Liver (tissue), 9 donors: ENCODE results near the gene GLRX5. TPM values are rescaled to one million over a fixed set of nuclear protein-coding genes. Genes with fewer than 3 reads are reported as not detected.
A peak's percentile ranks its signal among the peaks of the same experiment; 100 is the strongest.

Experiments
- DNase-seq: peaks from one replicate; pipeline ENCODE4 v3.0.0-alpha.2; 2017; ENCODE audit warnings: low spot score
- H3K27ac ChIP-seq, 2 donors: one replicate each; pipeline ENCODE4 v1.7.0; 2013; ENCODE audit warnings: inconsistent platforms in 2 of 2, low read length in 2 of 2, control low read depth in 1 of 2, low read depth in 1 of 2, mild to moderate bottlenecking in 1 of 2
- H3K27me3 ChIP-seq, 4 donors: one replicate each; pipeline versions ENCODE4 v1.6.1 to v1.7.0; 2013; ENCODE audit warnings: low read length in 3 of 4, inconsistent platforms in 1 of 4, mild to moderate bottlenecking in 1 of 4, moderate library complexity in 1 of 4; ENCODE audit not compliant: control insufficient read depth in 4 of 4, insufficient read depth in 4 of 4
- H3K36me3 ChIP-seq, 4 donors: one replicate each; pipeline versions ENCODE4 v1.6.1 to v1.7.0; 2013; ENCODE audit warnings: low read length in 3 of 4, mild to moderate bottlenecking in 3 of 4, low read depth in 1 of 4, moderate library complexity in 1 of 4; ENCODE audit not compliant: control insufficient read depth in 4 of 4, insufficient read depth in 3 of 4
- H3K4me1 ChIP-seq, 4 donors: one replicate each; pipeline versions ENCODE4 v1.6.1 to v1.7.0; 2013; ENCODE audit warnings: low read length in 3 of 4, mild to moderate bottlenecking in 3 of 4, moderate library complexity in 1 of 4; ENCODE audit not compliant: control insufficient read depth in 4 of 4, insufficient read depth in 4 of 4
- H3K4me3 ChIP-seq, 3 donors: one replicate each; pipeline versions ENCODE4 v1.6.1 to v1.7.0; 2013; ENCODE audit warnings: low read length in 3 of 3, control low read depth in 1 of 3, low read depth in 1 of 3, mild to moderate bottlenecking in 1 of 3
- H3K9ac ChIP-seq, 2 donors: one replicate each; pipeline ENCODE4 v1.7.0; 2013; ENCODE audit warnings: low read length in 2 of 2, mild to moderate bottlenecking in 2 of 2, moderate library complexity in 2 of 2, control low read depth in 1 of 2, low read depth in 1 of 2
- H3K9me3 ChIP-seq, 4 donors: one replicate each; pipeline versions ENCODE4 v1.6.1 to v1.7.0; 2013; ENCODE audit warnings: low read length in 3 of 4; ENCODE audit not compliant: control insufficient read depth in 4 of 4
- FOXA1 ChIP-seq: IDR thresholded peaks from 2 replicates; pipeline ENCODE4 v1.6.1; 2016; ENCODE audit warnings: antibody characterized with exemption
- GABPA ChIP-seq, 2 donors: IDR thresholded peaks in 1 of 2; conservative IDR thresholded peaks in 1 of 2; 2 replicates each; pipeline ENCODE4 v1.6.1; 2016; ENCODE audit warnings: antibody characterized with exemption in 2 of 2, mild to moderate bottlenecking in 1 of 2, moderate library complexity in 1 of 2
- HNF4A ChIP-seq, 2 donors: conservative IDR thresholded peaks; 2 replicates each; pipeline ENCODE4 v1.6.1; 2016; ENCODE audit warnings: antibody characterized with exemption in 2 of 2, mild to moderate bottlenecking in 2 of 2
- HNF4G ChIP-seq: IDR thresholded peaks from 2 replicates; pipeline ENCODE4 v1.6.1; 2016; ENCODE audit warnings: antibody characterized with exemption
- JUND ChIP-seq, 2 donors: IDR thresholded peaks; 2 replicates each; pipeline ENCODE4 v1.6.1; 2016; ENCODE audit warnings: antibody characterized with exemption in 2 of 2
- TAF1 ChIP-seq: conservative IDR thresholded peaks from 2 replicates; pipeline ENCODE4 v1.6.1; 2016; ENCODE audit warnings: antibody characterized with exemption, mild to moderate bottlenecking
- YY1 ChIP-seq: IDR thresholded peaks from 2 replicates; pipeline ENCODE4 v1.6.1; 2016; ENCODE audit warnings: antibody characterized with exemption, mild to moderate bottlenecking
- WGBS: extraction: QIAGEN DNeasy Blood & Tissue Kit; methylation state at CpG from one replicate; pipeline ENCODE4 v1.1.7; 2013; 5-methylcytosine and 5-hydroxymethylcytosine counted together
- polyA plus RNA-seq, 2 donors: library from polyadenylated mRNA; stranded (reverse) in 1 of 2; unstranded in 1 of 2; fragments of 200-250 nt in 1 of 2; fragments of >200 nt in 1 of 2; fragmentation: Nextera tagmentation in 1 of 2; extraction: Ambion mirVana in 1 of 2; gene quantifications; one replicate each; pipeline versions ENCODE4 v1.2.1 to v1.2.3, GENCODE V29; 2013 to 2015
- total RNA-seq, 2 donors: library from RNA; depleted of rRNA; stranded (reverse); fragments of >200 nt; gene quantifications; one replicate each; pipeline ENCODE4 v1.2.3, GENCODE V29; 2014
- TF ChIP-seq, protein P1 (sequence below): IDR thresholded peaks from 2 replicates; pipeline ENCODE4 v1.6.1; 2016; ENCODE audit warnings: antibody characterized with exemption
- TF ChIP-seq, protein P2 (sequence below): IDR thresholded peaks from 2 replicates; pipeline ENCODE4 v1.6.1; 2016; ENCODE audit warnings: antibody characterized with exemption
- TF ChIP-seq, protein P3 (sequence below): fragments of 150-350 bp; IDR thresholded peaks from 2 replicates; pipeline ENCODE4 v1.5.1; 2017; ENCODE audit warnings: improper control_type of control experiment, low read depth, low read length; ENCODE audit not compliant: missing input control
- TF ChIP-seq, protein P4 (sequence below): IDR thresholded peaks from 2 replicates; pipeline ENCODE4 v1.6.1; 2016; ENCODE audit warnings: antibody characterized with exemption, mild to moderate bottlenecking
- TF ChIP-seq, protein P5 (sequence below): IDR thresholded peaks from 2 replicates; pipeline ENCODE4 v1.6.1; 2016; ENCODE audit warnings: antibody characterized with exemption
- donor health status: healthy.
- donor health status: healthy.
- donor health status: healthy.
- donor health status: healthy.
- donor health status: healthy.

GLRX5 gene
- total and polyA plus RNA-seq, 4 donors = 28.4 to 172 (median 39.7) TPM

DNA sequence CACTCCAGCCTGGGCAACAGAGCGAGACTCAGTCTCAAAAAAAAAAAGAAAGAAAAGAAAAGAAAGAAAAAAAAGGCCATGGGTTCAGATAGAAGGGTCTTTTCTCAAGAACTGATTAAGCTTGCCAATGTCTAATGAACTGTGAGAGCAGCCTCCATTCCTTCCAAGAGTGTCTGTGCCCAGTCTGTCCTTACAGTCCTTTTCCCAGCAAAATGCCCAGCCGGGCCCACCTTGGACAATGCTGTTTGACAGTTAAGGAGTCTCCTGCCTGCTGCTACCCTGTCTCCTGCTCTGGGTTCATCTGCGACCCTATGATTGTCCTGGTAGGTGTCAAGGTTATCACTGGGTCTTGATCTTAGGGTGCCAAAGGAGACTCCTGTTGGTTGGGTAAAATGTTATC, 39.8 kb upstream of the GLRX5 start:
- Histone ChIP-seq H3K27me3 (no peaks in the 10 kb centered on the region), H3K36me3 (peaks cover 0 to 3% (median 0%) of the 10 kb centered on the region in 4 donors), H3K4me1 (peaks cover 0 to 34% (median 25%) of the 10 kb centered on the region in 4 donors), H3K9ac (no peak overlapping the region), H3K27ac (no peak overlapping the region), H3K9me3 (no peaks in the 10 kb centered on the region), H3K4me3 (no peak overlapping the region)
- WGBS = 95% methylated on average over 3 of the region's 3 CpGs
- TF ChIP-seq YY1 (no peak), HNF4G (no peak), TAF1 (no peak), HNF4A (conservative IDR thresholded peaks at IDR 0.05) (no peak), FOXA1 (no peak)
- TF ChIP-seq, protein P1, sequence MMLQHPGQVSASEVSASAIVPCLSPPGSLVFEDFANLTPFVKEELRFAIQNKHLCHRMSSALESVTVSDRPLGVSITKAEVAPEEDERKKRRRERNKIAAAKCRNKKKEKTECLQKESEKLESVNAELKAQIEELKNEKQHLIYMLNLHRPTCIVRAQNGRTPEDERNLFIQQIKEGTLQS = no peak
- TF ChIP-seq, protein P2, sequence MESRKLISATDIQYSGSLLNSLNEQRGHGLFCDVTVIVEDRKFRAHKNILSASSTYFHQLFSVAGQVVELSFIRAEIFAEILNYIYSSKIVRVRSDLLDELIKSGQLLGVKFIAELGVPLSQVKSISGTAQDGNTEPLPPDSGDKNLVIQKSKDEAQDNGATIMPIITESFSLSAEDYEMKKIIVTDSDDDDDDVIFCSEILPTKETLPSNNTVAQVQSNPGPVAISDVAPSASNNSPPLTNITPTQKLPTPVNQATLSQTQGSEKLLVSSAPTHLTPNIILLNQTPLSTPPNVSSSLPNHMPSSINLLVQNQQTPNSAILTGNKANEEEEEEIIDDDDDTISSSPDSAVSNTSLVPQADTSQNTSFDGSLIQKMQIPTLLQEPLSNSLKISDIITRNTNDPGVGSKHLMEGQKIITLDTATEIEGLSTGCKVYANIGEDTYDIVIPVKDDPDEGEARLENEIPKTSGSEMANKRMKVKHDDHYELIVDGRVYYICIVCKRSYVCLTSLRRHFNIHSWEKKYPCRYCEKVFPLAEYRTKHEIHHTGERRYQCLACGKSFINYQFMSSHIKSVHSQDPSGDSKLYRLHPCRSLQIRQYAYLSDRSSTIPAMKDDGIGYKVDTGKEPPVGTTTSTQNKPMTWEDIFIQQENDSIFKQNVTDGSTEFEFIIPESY = no peak
- TF ChIP-seq, protein P3, sequence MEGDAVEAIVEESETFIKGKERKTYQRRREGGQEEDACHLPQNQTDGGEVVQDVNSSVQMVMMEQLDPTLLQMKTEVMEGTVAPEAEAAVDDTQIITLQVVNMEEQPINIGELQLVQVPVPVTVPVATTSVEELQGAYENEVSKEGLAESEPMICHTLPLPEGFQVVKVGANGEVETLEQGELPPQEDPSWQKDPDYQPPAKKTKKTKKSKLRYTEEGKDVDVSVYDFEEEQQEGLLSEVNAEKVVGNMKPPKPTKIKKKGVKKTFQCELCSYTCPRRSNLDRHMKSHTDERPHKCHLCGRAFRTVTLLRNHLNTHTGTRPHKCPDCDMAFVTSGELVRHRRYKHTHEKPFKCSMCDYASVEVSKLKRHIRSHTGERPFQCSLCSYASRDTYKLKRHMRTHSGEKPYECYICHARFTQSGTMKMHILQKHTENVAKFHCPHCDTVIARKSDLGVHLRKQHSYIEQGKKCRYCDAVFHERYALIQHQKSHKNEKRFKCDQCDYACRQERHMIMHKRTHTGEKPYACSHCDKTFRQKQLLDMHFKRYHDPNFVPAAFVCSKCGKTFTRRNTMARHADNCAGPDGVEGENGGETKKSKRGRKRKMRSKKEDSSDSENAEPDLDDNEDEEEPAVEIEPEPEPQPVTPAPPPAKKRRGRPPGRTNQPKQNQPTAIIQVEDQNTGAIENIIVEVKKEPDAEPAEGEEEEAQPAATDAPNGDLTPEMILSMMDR = no peak
- TF ChIP-seq, protein P4, sequence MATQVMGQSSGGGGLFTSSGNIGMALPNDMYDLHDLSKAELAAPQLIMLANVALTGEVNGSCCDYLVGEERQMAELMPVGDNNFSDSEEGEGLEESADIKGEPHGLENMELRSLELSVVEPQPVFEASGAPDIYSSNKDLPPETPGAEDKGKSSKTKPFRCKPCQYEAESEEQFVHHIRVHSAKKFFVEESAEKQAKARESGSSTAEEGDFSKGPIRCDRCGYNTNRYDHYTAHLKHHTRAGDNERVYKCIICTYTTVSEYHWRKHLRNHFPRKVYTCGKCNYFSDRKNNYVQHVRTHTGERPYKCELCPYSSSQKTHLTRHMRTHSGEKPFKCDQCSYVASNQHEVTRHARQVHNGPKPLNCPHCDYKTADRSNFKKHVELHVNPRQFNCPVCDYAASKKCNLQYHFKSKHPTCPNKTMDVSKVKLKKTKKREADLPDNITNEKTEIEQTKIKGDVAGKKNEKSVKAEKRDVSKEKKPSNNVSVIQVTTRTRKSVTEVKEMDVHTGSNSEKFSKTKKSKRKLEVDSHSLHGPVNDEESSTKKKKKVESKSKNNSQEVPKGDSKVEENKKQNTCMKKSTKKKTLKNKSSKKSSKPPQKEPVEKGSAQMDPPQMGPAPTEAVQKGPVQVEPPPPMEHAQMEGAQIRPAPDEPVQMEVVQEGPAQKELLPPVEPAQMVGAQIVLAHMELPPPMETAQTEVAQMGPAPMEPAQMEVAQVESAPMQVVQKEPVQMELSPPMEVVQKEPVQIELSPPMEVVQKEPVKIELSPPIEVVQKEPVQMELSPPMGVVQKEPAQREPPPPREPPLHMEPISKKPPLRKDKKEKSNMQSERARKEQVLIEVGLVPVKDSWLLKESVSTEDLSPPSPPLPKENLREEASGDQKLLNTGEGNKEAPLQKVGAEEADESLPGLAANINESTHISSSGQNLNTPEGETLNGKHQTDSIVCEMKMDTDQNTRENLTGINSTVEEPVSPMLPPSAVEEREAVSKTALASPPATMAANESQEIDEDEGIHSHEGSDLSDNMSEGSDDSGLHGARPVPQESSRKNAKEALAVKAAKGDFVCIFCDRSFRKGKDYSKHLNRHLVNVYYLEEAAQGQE = no peak
- no peak for DNase-seq

DNA sequence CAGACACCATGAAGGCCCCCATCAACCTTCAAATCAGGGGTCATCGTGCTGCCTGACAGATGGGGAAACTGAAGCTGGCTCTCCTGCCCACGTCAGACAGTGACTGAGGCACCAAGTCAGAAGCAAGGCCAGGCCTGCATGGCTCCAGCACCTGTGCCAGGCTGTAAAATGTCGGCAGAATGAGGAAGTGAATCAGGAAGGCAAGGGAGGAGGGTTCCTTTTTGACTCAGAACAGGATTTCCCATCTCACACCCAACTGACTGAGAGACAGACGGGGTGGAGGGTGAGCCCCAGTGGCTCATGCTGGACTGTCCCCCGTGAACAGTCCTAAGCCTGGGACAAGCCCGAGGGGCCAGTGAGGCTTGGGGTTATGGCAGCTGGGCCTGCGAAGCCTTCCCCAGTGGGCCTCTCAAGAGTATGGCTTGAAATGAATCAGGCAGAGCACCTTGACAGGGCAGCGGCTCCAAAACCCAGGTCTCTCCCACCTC, 39.3 kb upstream of the GLRX5 start:
- 77% methylated on average over 8 of the region's 8 CpGs for WGBS
- Histone ChIP-seq H3K9me3 (no peaks in the 10 kb centered on the region), H3K4me1 (peaks cover 0 to 33% (median 25%) of the 10 kb centered on the region in 4 donors), H3K36me3 (peaks cover 0 to 3% (median 0%) of the 10 kb centered on the region in 4 donors), H3K9ac (no peak overlapping the region), H3K27ac (peak overlapping the region in 1 of 2 donors; percentile 31), H3K27me3 (no peaks in the 10 kb centered on the region), H3K4me3 (no peak overlapping the region)
- TF ChIP-seq, protein P5, sequence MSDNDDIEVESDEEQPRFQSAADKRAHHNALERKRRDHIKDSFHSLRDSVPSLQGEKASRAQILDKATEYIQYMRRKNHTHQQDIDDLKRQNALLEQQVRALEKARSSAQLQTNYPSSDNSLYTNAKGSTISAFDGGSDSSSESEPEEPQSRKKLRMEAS = no peak
- TF ChIP-seq JUND (IDR thresholded peaks at IDR 0.05) (no peak), GABPA (IDR thresholded peaks at IDR 0.05 in 1 of 2, conservative IDR thresholded peaks at IDR 0.05 in 1 of 2) (no peak), HNF4A (conservative IDR thresholded peaks at IDR 0.05) (no peak)
- TF ChIP-seq, protein P1 = no peak
- DNase-seq = no peak
